Motor neuron (in vitro differentiated cells): ENCODE measurements around the gene LPIN3. TPM values are rescaled to one million over a fixed set of nuclear protein-coding genes. Genes with fewer than 3 reads are reported as not detected.

Experiments
- ATAC-seq, 8 experiments: fragments of 200-7000 bp; cut with Tn5 transposase; replicated peaks in 6 of 8; 2 replicates each; pipeline ENCODE4 v1.8.0; 2021; ENCODE audit warnings: mild to moderate bottlenecking in 8 of 8, moderate library complexity in 8 of 8
- H3K27ac ChIP-seq, 2 donors: fragments of 250-450 bp; sonication (Bioruptor Pico); 2 replicates each; pipeline ENCODE4 v1.9.0; 2021; ENCODE audit warnings: antibody characterized with exemption in 2 of 2, mild to moderate bottlenecking in 2 of 2, moderate library complexity in 1 of 2
- H3K4me1 ChIP-seq, 2 donors: fragments of 250-450 bp; sonication (Bioruptor Pico); replicated peaks in 1 of 2; 2 replicates each; pipeline ENCODE4 v1.6.1; 2021; ENCODE audit warnings: antibody characterized with exemption in 2 of 2, mild to moderate bottlenecking in 2 of 2, moderate library complexity in 1 of 2
- H3K4me3 ChIP-seq, 5 donors: fragments of 250-450 bp; sonication (Bioruptor Pico); 2 replicates each; pipeline ENCODE4 v1.9.0; 2021; ENCODE audit warnings: antibody characterized with exemption in 5 of 5, mild to moderate bottlenecking in 5 of 5, moderate library complexity in 4 of 5
- WGBS, 10 experiments: fragments of 450-650 bp; shearing (Covaris generic); methylation state at CpG; one replicate each; pipeline ENCODE4 v1.0.0; 2022; 5-methylcytosine and 5-hydroxymethylcytosine counted together
- in situ Hi-C, 9 experiments: fragments of 400-800 bp; cut with MboI; loops; one replicate each; pipeline ENCODE4 v1.15.0; 2021; ENCODE audit warnings: low sequenced_read_pairs in 9 of 9, low pct_unique_long_range_greater_than_20kb in 2 of 9; ENCODE audit not compliant: unreplicated experiment in 9 of 9
- total RNA-seq, 8 experiments: library from RNA; unstranded; fragments of 300-600 nt; gene quantifications; 2 replicates each; pipeline versions ENCODE4 v1.2.3 to v1.2.4, GENCODE V29; 2022

LPIN3 gene
- total RNA-seq, 8 experiments from 2014 or later: 0.43 to 21.1 (median 1.9) TPM

GRCh38 chr20:41367393-41367695 is 26.7 kb downstream of the LPIN3 start:
- ATAC-seq: no peak
- in situ Hi-C loops: no loop called here
- WGBS, 10 experiments: 60 to 100% (median 80%) methylated on average over 2 to 8 of the region's 13 CpGs; no CpG with 5 or more reads in 6 of the 10 experiments
- Histone ChIP-seq H3K27ac (no peak overlapping the region), H3K4me1 (no peaks in the 10 kb centered on the region), H3K4me3 (no peak overlapping the region)

DNA sequence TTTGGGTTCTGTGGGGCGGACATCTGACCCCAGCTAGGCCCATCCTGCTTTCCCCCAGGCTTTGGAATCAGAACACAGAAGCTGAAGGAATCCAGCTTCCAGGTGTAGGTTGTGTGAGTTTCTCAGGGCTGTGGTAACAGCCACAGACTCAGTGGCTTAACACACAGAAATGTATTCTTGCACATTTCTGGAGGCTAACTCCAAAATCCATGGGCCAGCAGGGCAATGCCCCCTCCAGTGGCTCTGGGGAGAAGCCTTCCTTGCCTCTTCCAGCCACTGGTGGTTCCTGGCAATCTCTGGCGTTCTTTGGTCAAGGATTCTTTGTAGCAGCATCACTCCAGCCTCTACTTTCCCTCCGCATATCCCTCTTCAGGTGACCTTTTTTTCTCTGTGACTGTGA is 27.3 kb downstream of the LPIN3 start:
- Histone ChIP-seq H3K27ac (no peak overlapping the region), H3K4me3 (no peak overlapping the region), H3K4me1 (no peaks in the 10 kb centered on the region)
- no peak for ATAC-seq
- 89 to 100% (median 100%) methylated on average over 1 of the region's 3 CpGs; no CpG with 5 or more reads in 5 of the 10 experiments for WGBS, 10 experiments
- in situ Hi-C loops: no loop called here

- no peak for ATAC-seq
- Histone ChIP-seq H3K27ac (no peak overlapping the region), H3K4me1 (no peaks in the 10 kb centered on the region), H3K4me3 (no peak overlapping the region)
- in situ Hi-C loops: no loop called here
- WGBS, 10 experiments: 33 to 100% methylated on average over 1 of the region's 2 CpGs; no CpG with 5 or more reads in 8 of the 10 experiments
Observed at GRCh38 chr20:41369673-41370072, 29.1 kb downstream of the LPIN3 start.

GRCh38 chr20:41370176-41370575 is 29.6 kb downstream of the LPIN3 start:
- whole genome bisulfite sequencing, 10 experiments: 30 to 94% (median 77%) methylated on average over 2 to 4 of the region's 5 CpGs; no CpG with 5 or more reads in 3 of the 10 experiments
- in situ Hi-C loops: no loop called here
- Histone ChIP-seq H3K4me3 (no peak overlapping the region), H3K4me1 (no peaks in the 10 kb centered on the region), H3K27ac (no peak overlapping the region)
- ATAC-seq: no peak

GRCh38 chr20:41371371-41371770 is 30.8 kb downstream of the LPIN3 start:
- Histone ChIP-seq H3K27ac (no peak overlapping the region), H3K4me1 (no peaks in the 10 kb centered on the region), H3K4me3 (no peak overlapping the region)
- in situ Hi-C loops: no loop called here
- ATAC-seq: no peak
- WGBS, 10 experiments: 0 to 80% (median 73%) methylated on average over 1 to 3 of the region's 4 CpGs; no CpG with 5 or more reads in 5 of the 10 experiments

GRCh38 chr20:41373251-41373783 is 32.7 kb downstream of the LPIN3 start:
- no peaks in the 10 kb centered on the region for H3K4me1 ChIP-seq
- 24 to 100% (median 40%) methylated on average over 1 to 3 of the region's 11 CpGs; no CpG with 5 or more reads in 7 of the 10 experiments for WGBS, 10 experiments
- in situ Hi-C loops: no loop called here
- no peak overlapping the region for H3K27ac ChIP-seq
- H3K4me3 ChIP-seq: no peak overlapping the region
- peak in 1 of 8 experiments; percentile 46 for ATAC-seq

DNA sequence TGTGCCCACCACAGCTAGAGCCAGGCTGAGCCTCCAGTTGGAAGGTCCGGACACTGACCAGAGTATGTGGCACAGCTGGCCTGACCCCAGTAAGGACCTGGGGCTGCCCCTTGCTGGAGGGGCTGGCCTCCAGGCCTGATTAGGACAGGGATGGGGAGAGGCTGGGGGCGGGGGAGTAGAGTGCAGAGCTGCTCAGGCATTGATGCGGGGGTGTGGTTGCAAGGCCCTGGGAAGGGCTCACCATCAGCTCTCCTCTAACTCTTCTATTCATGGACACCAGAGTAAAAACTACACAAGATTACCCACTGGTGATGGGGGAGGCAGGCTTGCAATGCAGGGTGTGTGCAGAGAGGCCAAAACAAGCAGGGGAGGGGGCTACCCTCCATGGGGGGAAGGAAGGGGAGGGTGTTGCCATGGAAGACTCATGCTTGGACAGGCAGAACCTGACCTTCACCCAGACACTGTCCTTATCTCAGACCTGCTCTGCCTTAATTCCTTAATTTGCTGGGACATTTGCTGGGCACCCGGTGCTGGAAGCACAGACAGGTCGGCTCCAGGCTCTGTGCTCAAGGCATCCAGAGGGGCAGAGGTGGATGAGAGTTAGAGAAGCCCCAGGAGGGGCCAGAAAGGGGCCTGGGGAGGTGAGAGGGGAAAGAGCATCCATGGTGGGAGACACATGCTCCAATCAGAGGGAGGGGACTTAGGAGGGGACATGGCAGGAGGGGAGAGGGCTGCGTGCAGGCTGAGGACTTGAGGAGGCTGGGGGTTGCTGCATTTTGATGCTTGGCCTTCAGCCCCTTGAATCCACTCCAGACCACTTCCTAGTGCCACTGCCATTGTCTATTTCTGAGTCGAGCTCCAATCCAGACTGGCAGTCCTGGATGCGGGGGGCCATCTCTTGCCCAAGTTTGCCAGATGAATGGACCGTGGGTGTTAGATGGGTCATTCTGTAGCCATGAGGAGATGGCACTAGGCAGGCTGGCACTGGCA is 33.6 kb downstream of the LPIN3 start:
- peak in 3 of 8 experiments; percentile 47 to 81 (median 59) for ATAC-seq
- in situ Hi-C loops: no loop called here
- H3K4me1 ChIP-seq: no peaks in the 10 kb centered on the region
- 95 to 100% methylated on average over 1 to 3 of the region's 9 CpGs; no CpG with 5 or more reads in 8 of the 10 experiments for WGBS, 10 experiments
- H3K27ac ChIP-seq: no peak overlapping the region
- H3K4me3 ChIP-seq: no peak overlapping the region

- 40 to 100% (median 77%) methylated on average over 1 to 7 of the region's 9 CpGs; no CpG with 5 or more reads in 4 of the 10 experiments for WGBS, 10 experiments
- Histone ChIP-seq H3K4me1 (no peaks in the 10 kb centered on the region), H3K4me3 (no peak overlapping the region), H3K27ac (no peak overlapping the region)
- no peak for ATAC-seq
- in situ Hi-C loops: no loop called here
Observed at GRCh38 chr20:41375846-41376245, 35.2 kb downstream of the LPIN3 start.

DNA sequence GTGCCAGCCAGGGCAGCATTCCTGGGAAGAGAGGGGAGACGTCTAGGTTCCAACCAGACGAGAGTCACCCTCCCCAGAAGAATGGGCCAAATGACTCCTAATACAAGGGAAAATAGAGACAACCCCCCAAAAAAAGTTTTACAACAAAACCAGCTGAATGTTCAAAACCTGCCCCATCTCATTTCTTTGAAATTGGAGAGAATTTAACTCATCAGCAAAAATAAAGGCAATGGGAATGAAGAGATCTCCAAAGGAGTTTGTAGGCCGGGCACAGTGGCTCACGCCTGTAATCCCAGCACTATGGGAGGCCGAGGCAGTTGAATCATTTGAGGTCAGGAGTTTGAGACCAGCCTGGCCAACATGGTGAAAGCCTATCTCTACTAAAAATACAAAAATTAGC is 35.7 kb downstream of the LPIN3 start:
- ATAC-seq: no peak
- Histone ChIP-seq H3K4me1 (no peaks in the 10 kb centered on the region), H3K27ac (no peak overlapping the region), H3K4me3 (no peak overlapping the region)
- in situ Hi-C loops: no loop called here
- 60 to 94% (median 80%) methylated on average over 1 to 4 of the region's 5 CpGs; no CpG with 5 or more reads in 4 of the 10 experiments for WGBS, 10 experiments

GRCh38 chr20:41377275-41377674 is 36.7 kb downstream of the LPIN3 start:
- Histone ChIP-seq H3K27ac (no peak overlapping the region), H3K4me1 (no peaks in the 10 kb centered on the region), H3K4me3 (no peak overlapping the region)
- no peak for ATAC-seq
- in situ Hi-C loops: no loop called here
- WGBS, 10 experiments: 52 to 88% (median 65%) methylated on average over 1 to 4 of the region's 6 CpGs; no CpG with 5 or more reads in 6 of the 10 experiments

DNA sequence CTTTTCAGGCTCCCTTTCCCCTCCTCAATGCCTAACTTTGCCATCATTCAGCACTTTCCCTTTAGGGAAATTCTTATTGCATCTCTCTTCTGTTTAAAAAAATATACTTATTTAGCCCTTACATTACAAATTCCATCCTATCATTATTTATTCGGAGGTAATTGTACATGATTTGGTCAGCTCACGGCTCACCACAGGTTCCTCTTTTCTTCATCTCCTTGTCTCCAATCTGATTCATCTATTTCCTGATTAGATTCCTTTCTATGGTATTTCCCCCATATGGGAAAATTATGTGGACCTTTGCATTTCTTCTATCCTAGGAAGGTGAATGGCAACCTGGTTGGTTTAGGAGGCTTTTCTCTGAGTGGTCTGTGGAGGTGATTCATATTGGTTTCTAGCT is 38.9 kb downstream of the LPIN3 start:
- no peak overlapping the region for H3K4me3 ChIP-seq
- no peak overlapping the region for H3K27ac ChIP-seq
- in situ Hi-C loops: no loop called here
- no peaks in the 10 kb centered on the region for H3K4me1 ChIP-seq
- 43 to 100% (median 96%) methylated on average over 1 to 2 of the region's 2 CpGs; no CpG with 5 or more reads in 1 of the 10 experiments for whole genome bisulfite sequencing, 10 experiments
- no peak for ATAC-seq

DNA sequence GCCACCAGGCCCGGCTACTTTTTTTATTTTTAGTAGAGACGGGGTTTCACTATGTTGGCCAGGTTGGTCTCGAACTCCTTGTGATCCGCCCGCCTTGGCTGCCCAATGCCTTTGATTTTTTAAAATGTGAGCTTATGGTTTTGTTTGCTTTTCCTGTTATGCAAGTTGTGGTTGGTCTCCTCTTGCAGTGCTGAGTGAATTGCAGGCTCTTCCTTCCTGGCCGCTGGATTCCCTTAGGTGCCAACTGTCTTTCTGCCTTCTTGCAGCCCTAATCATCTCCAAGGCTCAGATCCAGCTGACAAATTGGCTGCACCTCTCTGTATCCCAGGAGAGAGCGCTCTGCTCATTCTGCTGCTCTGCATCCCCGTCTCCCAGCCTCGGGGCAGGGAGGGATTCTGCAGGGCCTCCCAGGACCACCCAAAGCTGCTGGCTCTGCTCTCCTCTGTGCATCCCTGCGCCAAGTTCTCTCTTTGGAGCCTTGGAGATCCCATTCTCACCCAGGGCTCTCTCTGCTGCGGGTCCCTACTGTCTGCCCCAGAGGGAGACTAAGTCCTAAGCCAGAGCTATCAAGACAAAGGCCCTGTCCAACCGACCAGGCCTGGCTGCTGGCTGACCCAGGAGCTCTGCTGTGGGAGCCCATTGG is 40.1 kb downstream of the LPIN3 start:
- WGBS, 10 experiments: 10 to 100% (median 79%) methylated on average over 1 to 10 of the region's 12 CpGs; no CpG with 5 or more reads in 1 of the 10 experiments
- no peaks in the 10 kb centered on the region for H3K4me1 ChIP-seq
- ATAC-seq: peak in 2 of 8 experiments; percentile 15 to 67
- in situ Hi-C loops: no loop called here
- H3K27ac ChIP-seq: no peak overlapping the region
- no peak overlapping the region for H3K4me3 ChIP-seq

GRCh38 chr20:41382791-41383305 is 42.2 kb downstream of the LPIN3 start:
- no peak overlapping the region for H3K4me3 ChIP-seq
- peaks cover 0 to 7% of the 10 kb centered on the region in 2 donors for H3K4me1 ChIP-seq
- in situ Hi-C loops: no loop called here
- no peak overlapping the region for H3K27ac ChIP-seq
- ATAC-seq: no peak
- WGBS, 10 experiments: 29 to 80% (median 62%) methylated on average over 1 to 5 of the region's 7 CpGs
